ENCODE measurements around the gene BPIFA3.

GRCh38 chr20:33180169-33180568, 37.0 kb upstream of the BPIFA3 start:
- TF ChIP-seq CTCF (conservative IDR thresholded peaks at IDR 0.05; ENCODE audit: low read length) (no peak), EZH2phosphoT487 (IDR thresholded peaks at IDR 0.05; ENCODE audit: borderline replicate concordance) (no peak)

Data from Loucy (cell line).